ENCODE data around the gene PATJ. TPM values are rescaled to one million over a fixed set of nuclear protein-coding genes. Genes with fewer than 3 reads are reported as not detected.

PATJ gene
- total and polyA plus RNA-seq, 7 experiments from 2014 or later: 13.4 to 64.5 (median 33.3) TPM

GRCh38 chr1:61743716-61744580 is 1.7 kb downstream of the PATJ start:
- Histone ChIP-seq H3K36me3 (ENCODE audit: control insufficient read depth in 2 of 3, insufficient read depth in 3 of 3, low read length in 3 of 3) (no peaks in the 10 kb centered on the region), H3K27ac (ENCODE audit: low read depth, low read length) (no peak overlapping the region), H3K4me1 (ENCODE audit: control insufficient read depth in 2 of 2, insufficient read depth in 2 of 2, low read length in 2 of 2) (peaks cover 9 to 13% of the 10 kb centered on the region in 2 donors), H3K9me3 (ENCODE audit: control insufficient read depth in 2 of 3, low read length in 3 of 3) (no peaks in the 10 kb centered on the region), H3K27me3 (ENCODE audit: control insufficient read depth in 2 of 2, insufficient read depth in 2 of 2, low read length in 2 of 2) (no peaks in the 10 kb centered on the region), H3K4me3 (ENCODE audit: low read length) (no peak overlapping the region)
- ChIA-PET POLR2A (interaction anchor here (0.7 to 1.9 kb wide), 2 partner anchors 20 to 38 kb away, joined by 4 to 8 read pairs; no protein-coding TSS in a partner anchor), CTCF (interaction anchor here (0.8 kb wide), 1 partner anchor 17 kb away, joined by 3 read pairs; no protein-coding TSS in a partner anchor)
- Mint-ChIP-seq H3K27me3 (no peaks in the 10 kb centered on the region), H3K9me3 (no peaks in the 10 kb centered on the region), H3K4me1 (peaks cover 17 to 56% (median 36%) of the 10 kb centered on the region in 7 donors), H3K4me3 (peak overlapping the region; percentile 56 to 94 (median 78)), H3K36me3 (peaks cover 0 to 5% (median 0%) of the 10 kb centered on the region in 5 donors), H3K27ac (peak overlapping the region; percentile 20 to 92 (median 69))
- no peak for ATAC-seq
- no peak for DNase-seq
- intact Hi-C loops (cut with micrococcal nuclease): loop anchor here (5.0 kb wide), 6 partner anchors 38 to 1038 kb away; partner anchors contain the start of genes ATG4C (in 1 of the 2) and USP1 (in 1 of the 2)

GRCh38 chr1:61746813-61747212 is 4.5 kb downstream of the PATJ start:
- no peak overlapping the region for H3K27ac ChIP-seq (ENCODE audit: low read depth, low read length)
- H3K27ac Mint-ChIP-seq: peak overlapping the region in 4 of 9 donors; percentile 10 to 57 (median 26)
- no peaks in the 10 kb centered on the region for H3K9me3 ChIP-seq (ENCODE audit: control insufficient read depth in 2 of 3, low read length in 3 of 3)
- no peaks in the 10 kb centered on the region for H3K27me3 Mint-ChIP-seq
- peaks cover 9 to 48% (median 23%) of the 10 kb centered on the region in 7 donors for H3K4me1 Mint-ChIP-seq
- peaks cover 5% of the 10 kb centered on the region in 2 donors for H3K4me1 ChIP-seq (ENCODE audit: control insufficient read depth in 2 of 2, insufficient read depth in 2 of 2, low read length in 2 of 2)
- intact Hi-C loops (cut with micrococcal nuclease): no loop called here
- H3K4me3 ChIP-seq (ENCODE audit: low read length): no peak overlapping the region
- H3K4me3 Mint-ChIP-seq: no peak overlapping the region
- H3K9me3 Mint-ChIP-seq: no peaks in the 10 kb centered on the region
- peaks cover 0 to 5% (median 0%) of the 10 kb centered on the region in 5 donors for H3K36me3 Mint-ChIP-seq
- H3K36me3 ChIP-seq (ENCODE audit: control insufficient read depth in 2 of 3, insufficient read depth in 3 of 3, low read length in 3 of 3): no peaks in the 10 kb centered on the region
- H3K27me3 ChIP-seq (ENCODE audit: control insufficient read depth in 2 of 2, insufficient read depth in 2 of 2, low read length in 2 of 2): no peaks in the 10 kb centered on the region
- DNase-seq: no peak
- ATAC-seq: no peak
- ChIA-PET POLR2A (interaction anchor here (0.6 kb wide), 1 partner anchor 10 kb away, joined by 4 read pairs; no protein-coding TSS in a partner anchor), CTCF (no interaction called here)

GRCh38 chr1:61748566-61748965 is 6.3 kb downstream of the PATJ start:
- H3K36me3 ChIP-seq (ENCODE audit: control insufficient read depth in 2 of 3, insufficient read depth in 3 of 3, low read length in 3 of 3): no peaks in the 10 kb centered on the region
- peaks cover 0 to 8% (median 3%) of the 10 kb centered on the region in 5 donors for H3K36me3 Mint-ChIP-seq
- no peaks in the 10 kb centered on the region for H3K9me3 ChIP-seq (ENCODE audit: control insufficient read depth in 2 of 3, low read length in 3 of 3)
- no peaks in the 10 kb centered on the region for H3K4me1 ChIP-seq (ENCODE audit: control insufficient read depth in 2 of 2, insufficient read depth in 2 of 2, low read length in 2 of 2)
- no peak overlapping the region for H3K27ac Mint-ChIP-seq
- no peak overlapping the region for H3K4me3 ChIP-seq (ENCODE audit: low read length)
- H3K9me3 Mint-ChIP-seq: no peaks in the 10 kb centered on the region
- H3K4me3 Mint-ChIP-seq: no peak overlapping the region
- peaks cover 4 to 39% (median 18%) of the 10 kb centered on the region in 7 donors for H3K4me1 Mint-ChIP-seq
- ATAC-seq (no peak), DNase-seq (no peak)
- ChIA-PET POLR2A (no interaction called here), CTCF (no interaction called here)
- H3K27me3 Mint-ChIP-seq: no peaks in the 10 kb centered on the region
- no peak overlapping the region for H3K27ac ChIP-seq (ENCODE audit: low read depth, low read length)
- no peaks in the 10 kb centered on the region for H3K27me3 ChIP-seq (ENCODE audit: control insufficient read depth in 2 of 2, insufficient read depth in 2 of 2, low read length in 2 of 2)
- intact Hi-C loops (cut with micrococcal nuclease): no loop called here

- Histone ChIP-seq H3K27me3 (ENCODE audit: control insufficient read depth in 2 of 2, insufficient read depth in 2 of 2, low read length in 2 of 2) (no peaks in the 10 kb centered on the region), H3K36me3 (ENCODE audit: control insufficient read depth in 2 of 3, insufficient read depth in 3 of 3, low read length in 3 of 3) (no peaks in the 10 kb centered on the region), H3K9me3 (ENCODE audit: control insufficient read depth in 2 of 3, low read length in 3 of 3) (no peaks in the 10 kb centered on the region), H3K27ac (ENCODE audit: low read depth, low read length) (no peak overlapping the region), H3K4me1 (ENCODE audit: control insufficient read depth in 2 of 2, insufficient read depth in 2 of 2, low read length in 2 of 2) (no peaks in the 10 kb centered on the region), H3K4me3 (ENCODE audit: low read length) (no peak overlapping the region)
- no peak overlapping the region for H3K4me3 Mint-ChIP-seq
- ChIA-PET CTCF (no interaction called here), POLR2A (no interaction called here)
- peak overlapping the region in 1 of 9 donors; percentile 56 for H3K27ac Mint-ChIP-seq
- peaks cover 0 to 8% (median 3%) of the 10 kb centered on the region in 5 donors for H3K36me3 Mint-ChIP-seq
- no peak for DNase-seq
- H3K4me1 Mint-ChIP-seq: peaks cover 6 to 36% (median 13%) of the 10 kb centered on the region in 7 donors
- H3K9me3 Mint-ChIP-seq: no peaks in the 10 kb centered on the region
- H3K27me3 Mint-ChIP-seq: no peaks in the 10 kb centered on the region
- intact Hi-C loops (cut with micrococcal nuclease): no loop called here
- no peak for ATAC-seq
These were observed 7.3 kb downstream of the PATJ start for GRCh38 chr1:61749574-61749973.

GRCh38 chr1:61752921-61753389 is 10.7 kb downstream of the PATJ start:
- H3K4me1 Mint-ChIP-seq: peaks cover 0 to 26% (median 4%) of the 10 kb centered on the region in 7 donors
- Histone ChIP-seq H3K27me3 (ENCODE audit: control insufficient read depth in 2 of 2, insufficient read depth in 2 of 2, low read length in 2 of 2) (no peaks in the 10 kb centered on the region), H3K4me1 (ENCODE audit: control insufficient read depth in 2 of 2, insufficient read depth in 2 of 2, low read length in 2 of 2) (no peaks in the 10 kb centered on the region), H3K27ac (ENCODE audit: low read depth, low read length) (no peak overlapping the region), H3K36me3 (ENCODE audit: control insufficient read depth in 2 of 3, insufficient read depth in 3 of 3, low read length in 3 of 3) (no peaks in the 10 kb centered on the region), H3K9me3 (ENCODE audit: control insufficient read depth in 2 of 3, low read length in 3 of 3) (no peaks in the 10 kb centered on the region), H3K4me3 (ENCODE audit: low read length) (no peak overlapping the region)
- H3K27me3 Mint-ChIP-seq: no peaks in the 10 kb centered on the region
- H3K36me3 Mint-ChIP-seq: peaks cover 0 to 6% (median 4%) of the 10 kb centered on the region in 5 donors
- no peaks in the 10 kb centered on the region for H3K9me3 Mint-ChIP-seq
- ATAC-seq: no peak
- H3K27ac Mint-ChIP-seq: peak overlapping the region in 1 of 9 donors; percentile 26
- no peak for DNase-seq
- CTCF ChIA-PET: interaction anchor here (0.6 kb wide), 1 partner anchor 65 kb away, joined by 3 read pairs; no protein-coding TSS in a partner anchor
- POLR2A ChIA-PET: no interaction called here
- intact Hi-C loops (cut with micrococcal nuclease): no loop called here
- no peak overlapping the region for H3K4me3 Mint-ChIP-seq

- Mint-ChIP-seq H3K4me3 (no peak overlapping the region), H3K27me3 (no peaks in the 10 kb centered on the region), H3K36me3 (peaks cover 0 to 6% (median 4%) of the 10 kb centered on the region in 5 donors), H3K9me3 (no peaks in the 10 kb centered on the region), H3K4me1 (peaks cover 0 to 26% (median 9%) of the 10 kb centered on the region in 7 donors), H3K27ac (no peak overlapping the region)
- DNase-seq (no peak), ATAC-seq (no peak)
- Histone ChIP-seq H3K4me1 (ENCODE audit: control insufficient read depth in 2 of 2, insufficient read depth in 2 of 2, low read length in 2 of 2) (no peaks in the 10 kb centered on the region), H3K36me3 (ENCODE audit: control insufficient read depth in 2 of 3, insufficient read depth in 3 of 3, low read length in 3 of 3) (no peaks in the 10 kb centered on the region), H3K9me3 (ENCODE audit: control insufficient read depth in 2 of 3, low read length in 3 of 3) (no peaks in the 10 kb centered on the region), H3K27ac (ENCODE audit: low read depth, low read length) (no peak overlapping the region), H3K4me3 (ENCODE audit: low read length) (no peak overlapping the region), H3K27me3 (ENCODE audit: control insufficient read depth in 2 of 2, insufficient read depth in 2 of 2, low read length in 2 of 2) (no peaks in the 10 kb centered on the region)
- intact Hi-C loops (cut with micrococcal nuclease): no loop called here
- ChIA-PET POLR2A (interaction anchor here (0.7 kb wide), 2 partner anchors 10 to 24 kb away, joined by 3 to 4 read pairs; no protein-coding TSS in a partner anchor), CTCF (no interaction called here)
These were observed 11.8 kb downstream of the PATJ start for GRCh38 chr1:61753998-61754508.

Data from naive thymus-derived CD4-positive, alpha-beta T cell (primary cell).